ENCODE measurements around the gene TKFC.

DNA sequence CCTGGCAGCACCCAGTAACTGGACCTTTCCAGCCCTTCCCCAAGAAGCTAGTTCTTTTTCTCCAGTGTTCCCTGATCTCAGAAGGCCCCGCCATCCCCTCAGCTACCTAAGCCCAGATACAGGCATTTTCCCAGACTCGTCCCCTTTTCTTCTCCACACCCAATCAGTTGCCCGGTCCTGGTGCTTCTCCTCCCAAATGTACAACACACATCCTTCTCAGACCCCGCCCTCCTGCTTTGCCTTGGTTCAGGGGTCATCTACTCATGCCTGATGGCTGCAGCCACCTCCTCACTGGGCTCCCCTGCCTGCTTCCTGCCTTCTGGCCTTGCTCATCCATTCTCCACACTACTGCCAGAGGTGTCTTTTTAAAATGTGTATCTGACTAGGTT is 6.5 kb downstream of the TKFC start:
- TF ChIP-seq POLR2AphosphoS5 (IDR thresholded peaks at IDR 0.05; ENCODE audit: low read depth, low read length) (no peak), TAF1 (IDR thresholded peaks at IDR 0.05; ENCODE audit: low read depth, low read length) (no peak), POLR2A (IDR thresholded peaks at IDR 0.05; ENCODE audit: low read depth, low read length) (no peak), SPI1 (IDR thresholded peaks at IDR 0.05; ENCODE audit: low read depth, low read length) (no peak)
